ENCODE measurements around the gene ZNF514.
A peak's percentile ranks its signal among the peaks of the same experiment; 100 is the strongest.
"Not testable (repeated sequence)": the region's sequence is repeated elsewhere in the genome, so short reads cannot be mapped to it uniquely, and the experiment has no call there.

ZNF514 gene

DNA sequence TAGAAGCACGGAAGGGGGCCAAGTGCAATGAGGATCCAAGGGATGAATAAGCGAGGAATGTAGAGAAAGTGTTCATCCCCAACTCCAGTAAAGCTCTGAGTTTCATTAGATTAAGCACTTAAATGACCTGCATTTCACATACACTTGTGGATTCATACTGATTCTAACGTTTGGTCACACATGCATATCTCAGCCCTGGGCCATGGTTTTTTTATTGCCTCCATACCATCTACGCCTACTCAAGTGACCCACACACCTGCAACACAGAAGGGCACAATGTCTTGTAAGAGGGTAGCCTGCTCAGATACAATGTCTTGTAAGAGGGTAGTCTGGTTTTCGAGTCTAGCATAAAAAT is 37.5 kb downstream of the ZNF514 start:
- no peak for DNase-seq

DNA sequence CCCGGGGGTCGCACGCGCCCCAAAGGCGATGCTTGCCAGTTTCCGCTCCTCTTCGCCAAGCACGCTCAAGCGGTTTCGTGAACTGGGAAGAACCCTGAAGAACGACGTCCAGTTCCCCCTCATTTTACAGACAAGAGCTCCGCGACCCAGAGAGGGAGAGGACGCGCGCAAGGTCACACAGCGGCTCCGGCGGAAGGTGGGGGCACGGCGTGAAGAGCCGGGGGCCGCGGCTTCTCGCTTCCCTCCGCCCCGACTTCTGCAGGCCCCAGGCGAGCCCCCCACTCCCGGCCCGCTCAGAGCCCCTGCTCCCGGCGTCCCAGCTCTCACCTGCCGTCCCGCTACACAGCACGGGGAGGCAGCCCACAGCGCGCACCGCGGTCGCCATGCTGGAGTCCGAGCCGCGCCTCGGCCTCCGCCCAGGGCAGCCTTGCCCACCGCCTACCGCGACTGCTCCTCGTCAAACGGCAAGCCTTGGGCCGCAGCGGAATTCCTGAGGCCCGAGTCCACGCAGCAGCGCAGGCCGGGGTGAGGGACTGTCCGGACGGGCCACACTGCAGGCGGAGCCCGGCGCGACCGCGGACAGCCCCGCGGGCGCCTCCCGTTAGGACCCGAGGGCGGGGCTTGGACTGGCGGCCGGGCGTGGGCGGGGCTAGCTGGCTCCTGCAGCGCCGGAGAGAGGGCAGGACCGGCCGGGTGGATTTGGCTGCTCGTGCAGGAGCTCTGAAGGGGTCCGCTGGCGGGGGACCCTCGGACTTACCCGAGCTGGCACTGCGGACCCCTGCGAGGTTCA is 38.0 kb downstream of the ZNF514 start, which contains the start of gene MRPS5:
MRPS5 (minus strand) TSS at position 402 of the 790 bp plus-strand sequence; CDS start at position 385, 17 bp downstream.
- DNase-seq, result peak; percentile 90

DNA sequence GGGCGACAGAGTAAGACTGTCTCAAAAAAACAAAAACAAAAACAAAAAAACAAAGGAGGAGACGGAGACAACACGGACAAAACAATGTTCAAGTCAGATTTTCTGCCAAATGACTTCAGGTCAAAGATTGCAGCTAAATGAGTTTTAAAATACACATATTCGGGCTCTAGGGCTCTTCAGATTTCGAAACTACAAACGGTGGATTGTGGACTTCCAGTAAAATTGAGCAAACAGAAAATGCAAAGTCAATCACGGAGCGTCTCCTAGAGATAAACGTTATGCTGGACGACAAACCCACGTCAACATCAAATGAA is 38.6 kb downstream of the ZNF514 start:
- DNase-seq, result no peak

DNA sequence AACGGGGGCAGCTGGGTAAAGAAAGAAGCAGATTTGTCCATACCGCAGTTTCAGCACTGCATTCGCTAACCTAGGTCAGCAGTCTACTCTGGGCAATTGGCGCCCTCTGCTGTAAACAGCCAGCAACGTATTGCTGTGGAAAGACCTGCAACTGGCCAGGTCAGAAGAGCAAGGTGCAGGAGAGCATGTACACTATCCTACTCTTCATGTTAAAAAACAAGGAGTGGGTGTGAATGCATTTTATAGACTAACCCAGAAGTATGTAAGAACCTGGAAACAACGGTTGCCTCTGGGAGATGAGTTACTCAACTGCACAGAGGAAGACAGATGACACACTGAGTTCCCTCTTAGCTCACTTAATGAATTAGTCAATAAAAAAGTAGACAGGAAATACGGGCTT is 44.2 kb downstream of the ZNF514 start:
- peak; percentile 68 for DNase-seq

DNA sequence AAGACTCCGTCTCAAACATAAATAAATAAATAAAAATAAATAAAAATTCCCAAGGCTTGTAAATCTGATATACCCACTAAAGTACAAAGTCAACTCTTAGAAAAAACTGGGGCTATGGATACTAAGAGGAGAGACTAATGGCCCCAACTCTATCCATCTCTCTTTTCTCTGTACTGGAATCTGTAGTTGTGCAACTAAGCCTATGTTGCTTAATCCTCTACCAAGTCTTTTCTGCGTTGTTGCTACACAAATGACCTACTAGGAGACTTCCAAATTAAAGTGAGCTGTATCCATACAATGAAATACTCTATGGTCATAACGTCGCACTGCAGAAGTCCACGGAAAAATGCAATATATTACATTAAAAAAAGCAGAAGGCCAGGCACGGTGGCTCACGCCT is 46.2 kb downstream of the ZNF514 start:
- DNase-seq, result no peak

DNA sequence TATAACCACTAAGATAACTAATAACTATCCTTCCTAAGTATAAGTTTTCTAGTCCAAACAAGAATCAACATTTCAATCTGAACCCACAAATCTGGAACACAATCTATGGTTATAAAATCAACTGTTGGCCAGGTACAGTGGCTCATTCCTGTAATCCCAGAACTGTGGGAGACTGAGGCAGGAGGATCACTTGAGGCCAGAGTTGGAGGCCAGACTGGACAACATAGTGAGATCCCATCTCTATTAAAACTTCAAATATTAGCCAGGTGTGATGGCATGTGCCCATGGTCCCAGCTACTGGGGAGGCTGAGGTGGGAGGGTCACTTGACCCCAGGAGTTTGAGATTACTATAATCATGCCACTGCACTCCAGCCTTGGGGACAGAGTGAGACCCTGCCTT is 49.3 kb downstream of the ZNF514 start:
- no peak for DNase-seq

DNA sequence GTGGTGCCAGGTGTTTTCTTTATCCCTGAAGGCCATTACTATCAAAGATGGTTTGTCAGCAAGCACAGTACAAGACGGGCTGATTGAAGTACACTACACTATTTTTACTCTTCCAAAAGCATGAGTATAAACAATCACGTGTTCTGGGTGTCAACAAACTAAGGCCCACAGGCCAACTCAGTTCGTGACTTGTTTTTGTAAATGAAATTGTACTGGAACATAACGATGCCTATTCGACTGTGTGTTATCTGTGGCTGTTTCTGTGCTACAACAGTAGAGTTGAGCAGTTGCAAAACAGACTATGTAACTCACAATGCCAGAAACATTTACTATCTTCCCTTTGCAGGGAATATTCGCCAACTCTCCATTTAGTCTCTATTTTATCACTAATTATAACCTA is 50.4 kb downstream of the ZNF514 start:
- no peak for DNase-seq

DNA sequence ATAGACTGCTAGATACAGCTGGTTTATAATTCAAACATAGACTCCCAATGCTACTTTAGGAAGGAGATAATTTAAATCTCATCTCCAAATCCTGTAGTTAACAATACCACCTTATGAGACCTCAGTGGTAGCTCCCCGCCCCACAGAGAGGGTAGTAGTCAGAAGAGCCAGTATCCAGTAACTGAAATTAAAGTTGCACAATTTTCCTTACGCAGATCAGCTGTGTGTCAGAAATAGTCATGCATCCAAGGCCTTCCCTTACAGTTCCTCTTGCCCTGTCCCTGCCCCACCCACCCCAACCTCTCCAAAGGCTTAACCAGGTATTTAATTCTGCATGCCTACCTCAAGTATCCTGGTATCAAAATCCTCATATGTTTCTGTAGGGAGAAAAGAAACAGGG is 53.6 kb downstream of the ZNF514 start:
- DNase-seq, result no peak

DNA sequence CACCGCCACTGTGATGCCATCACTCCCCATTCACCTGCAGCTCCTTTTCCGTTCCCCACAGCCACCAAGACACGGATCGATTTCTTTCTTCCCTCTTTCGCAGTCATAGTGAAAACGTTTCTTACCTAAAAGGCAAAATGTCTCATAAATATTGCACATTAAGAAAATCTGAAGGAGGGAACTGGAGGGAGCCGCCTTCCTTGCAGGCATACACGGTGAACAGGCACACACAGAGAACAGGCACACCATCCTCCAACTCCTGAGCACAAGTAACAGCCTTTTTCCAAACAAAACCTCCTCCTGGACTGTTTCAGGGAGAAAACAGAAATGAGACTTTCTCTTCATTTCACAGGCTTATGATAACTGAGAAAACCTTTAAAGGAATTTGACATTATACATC is 55.0 kb downstream of the ZNF514 start:
- no peak for DNase-seq

DNA sequence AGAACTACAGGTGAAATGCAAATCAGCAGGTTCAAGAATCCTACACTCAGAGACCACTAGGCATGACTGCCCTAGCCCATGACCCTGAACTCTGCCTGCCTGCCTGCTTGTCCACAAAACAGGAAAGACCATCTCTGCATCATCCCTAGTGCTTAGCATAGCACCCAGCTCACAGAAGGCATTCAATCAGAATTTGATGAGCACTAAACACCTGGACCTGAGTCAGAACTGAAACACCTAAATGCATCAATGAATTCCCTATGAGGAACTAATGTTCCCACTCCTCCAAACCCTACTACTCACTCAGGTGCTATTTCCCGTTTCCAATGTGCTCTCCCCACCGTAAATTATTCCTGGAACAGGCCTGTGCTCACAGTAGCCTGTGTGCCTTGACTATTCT is 59.7 kb downstream of the ZNF514 start:
- no peak for DNase-seq

DNA sequence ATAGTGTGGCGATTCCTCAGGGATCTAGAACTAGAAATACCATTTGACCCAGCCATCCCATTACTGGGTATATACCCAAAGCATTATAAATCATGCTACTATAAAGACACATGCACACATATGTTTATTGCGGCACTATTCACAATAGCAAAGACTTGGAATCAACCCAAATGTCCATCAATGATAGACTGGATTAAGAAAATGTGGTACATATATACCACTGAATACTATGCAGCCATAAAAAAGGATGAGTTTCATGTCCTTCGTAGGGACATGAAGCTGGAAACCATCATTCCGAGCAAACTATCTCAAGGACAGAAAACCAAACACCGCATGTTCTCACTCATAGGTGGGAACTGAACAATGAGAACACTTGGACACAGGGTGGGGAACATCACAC is 61.4 kb downstream of the ZNF514 start:
- DNase-seq, result not testable (repeated sequence)

All from stimulated activated naive CD4-positive, alpha-beta T cell treated with Interleukin-2 at 50 U/mL for 16 hours (primary cell).